ENCODE results near the gene TRAF6. TPM values are rescaled to one million over a fixed set of nuclear protein-coding genes. Genes with fewer than 3 reads are reported as not detected.
A peak's percentile ranks its signal among the peaks of the same experiment; 100 is the strongest.

TRAF6 gene
- total RNA-seq, 2 experiments from 2014 or later, result 12.4 to 12.8 TPM

DNA sequence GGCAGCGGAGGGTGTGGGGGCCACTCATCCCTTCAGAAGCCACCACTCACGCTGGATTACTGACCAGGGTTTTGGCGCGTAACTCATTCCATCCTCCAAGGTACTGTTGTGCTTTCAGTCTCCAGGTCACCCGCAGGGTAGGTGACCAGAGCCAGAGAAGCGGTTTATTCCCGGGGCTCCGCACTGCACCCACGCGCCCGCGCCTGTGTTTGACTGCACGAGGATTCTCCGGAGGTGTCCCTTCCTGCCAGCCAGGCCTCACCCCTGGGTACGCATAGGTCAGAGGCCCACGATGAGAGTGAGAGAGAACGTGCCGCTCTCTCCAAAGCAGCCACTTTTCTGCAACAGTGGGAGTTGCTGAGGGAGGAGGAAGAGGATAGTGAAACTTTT, 55.5 kb downstream of the TRAF6 start:
- no peak overlapping the region for H3K4me3 Mint-ChIP-seq
- ChIA-PET CTCF (no interaction called here), POLR2A (interaction anchor here (3.0 kb wide), 1 partner anchor 78 kb away, joined by 26 read pairs; no protein-coding TSS in a partner anchor)
- H3K27me3 Mint-ChIP-seq, result peaks cover 7% of the 10 kb centered on the region
- peaks cover 50% of the 10 kb centered on the region for H3K4me1 Mint-ChIP-seq
- no peak overlapping the region for H3K27ac Mint-ChIP-seq
- peaks cover 29% of the 10 kb centered on the region for H3K36me3 Mint-ChIP-seq (ENCODE audit: low read depth)
- no peak for DNase-seq
- H3K9me3 Mint-ChIP-seq, result no peaks in the 10 kb centered on the region

DNA sequence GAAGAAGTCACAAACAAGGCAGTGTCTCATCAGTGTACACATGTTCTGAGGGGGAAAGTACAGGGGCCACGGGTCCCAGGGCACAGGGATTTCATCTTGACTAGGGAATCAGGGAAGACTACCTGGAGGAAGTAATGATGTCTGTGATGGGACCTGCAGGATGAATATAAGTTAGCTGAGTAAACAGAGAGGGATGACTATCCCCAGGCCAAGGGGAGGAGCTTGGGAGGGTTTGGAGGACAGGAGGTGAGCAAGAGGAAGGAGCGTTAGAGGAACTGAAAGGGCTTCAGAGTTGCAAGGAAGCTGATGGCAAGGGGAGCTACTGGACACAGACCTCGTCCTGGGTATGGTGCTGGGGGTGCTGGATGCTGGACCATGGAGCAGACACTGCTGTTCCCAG, 56.4 kb downstream of the TRAF6 start:
- Mint-ChIP-seq H3K27me3 (peaks cover 6% of the 10 kb centered on the region), H3K9me3 (no peaks in the 10 kb centered on the region), H3K36me3 (ENCODE audit: low read depth) (peaks cover 35% of the 10 kb centered on the region), H3K27ac (peak overlapping the region; percentile 68), H3K4me3 (no peak overlapping the region), H3K4me1 (peaks cover 52% of the 10 kb centered on the region)
- DNase-seq, result no peak
- ChIA-PET POLR2A (interaction anchor here (1.2 to 3.0 kb wide), 4 partner anchors 33 to 77 kb away, joined by 3 to 26 read pairs (median 12); no protein-coding TSS in a partner anchor), CTCF (interaction anchor here (1.3 to 2.0 kb wide), 7 partner anchors 12 to 632 kb away, joined by 3 to 10 read pairs (median 5); partner anchors contain the start of gene TRAF6)

DNA sequence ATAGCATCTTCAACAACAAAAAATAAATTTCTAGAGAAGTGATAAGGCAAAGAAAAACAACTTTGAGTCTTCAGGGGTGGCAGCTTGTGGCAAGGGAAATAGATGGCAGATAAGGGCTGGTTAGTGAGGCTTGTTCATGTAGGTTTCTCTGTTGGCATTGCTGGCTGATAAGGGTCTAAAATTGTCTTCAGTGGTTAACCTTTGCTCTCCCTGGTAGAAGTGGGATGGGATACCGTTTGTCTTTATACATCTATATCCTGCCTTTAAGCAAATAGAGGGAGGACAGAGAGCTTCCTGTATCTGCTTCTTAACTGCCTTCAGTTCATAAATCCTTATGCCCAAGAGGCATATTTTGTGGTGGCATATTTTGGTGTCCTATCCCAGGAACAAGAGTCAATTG, 57.1 kb downstream of the TRAF6 start:
- Mint-ChIP-seq H3K4me3 (no peak overlapping the region), H3K9me3 (no peaks in the 10 kb centered on the region), H3K27ac (peak overlapping the region; percentile 68), H3K36me3 (ENCODE audit: low read depth) (peaks cover 42% of the 10 kb centered on the region), H3K27me3 (peaks cover 2% of the 10 kb centered on the region), H3K4me1 (peaks cover 52% of the 10 kb centered on the region)
- ChIA-PET POLR2A (interaction anchor here (1.2 to 3.0 kb wide), 9 partner anchors 14 to 100 kb away, joined by 3 to 26 read pairs (median 7); no protein-coding TSS in a partner anchor), CTCF (interaction anchor here (1.0 to 2.0 kb wide), 13 partner anchors 13 to 631 kb away, joined by 3 to 10 read pairs (median 5); partner anchors contain the start of gene TRAF6)
- peak; percentile 31 for DNase-seq

DNA sequence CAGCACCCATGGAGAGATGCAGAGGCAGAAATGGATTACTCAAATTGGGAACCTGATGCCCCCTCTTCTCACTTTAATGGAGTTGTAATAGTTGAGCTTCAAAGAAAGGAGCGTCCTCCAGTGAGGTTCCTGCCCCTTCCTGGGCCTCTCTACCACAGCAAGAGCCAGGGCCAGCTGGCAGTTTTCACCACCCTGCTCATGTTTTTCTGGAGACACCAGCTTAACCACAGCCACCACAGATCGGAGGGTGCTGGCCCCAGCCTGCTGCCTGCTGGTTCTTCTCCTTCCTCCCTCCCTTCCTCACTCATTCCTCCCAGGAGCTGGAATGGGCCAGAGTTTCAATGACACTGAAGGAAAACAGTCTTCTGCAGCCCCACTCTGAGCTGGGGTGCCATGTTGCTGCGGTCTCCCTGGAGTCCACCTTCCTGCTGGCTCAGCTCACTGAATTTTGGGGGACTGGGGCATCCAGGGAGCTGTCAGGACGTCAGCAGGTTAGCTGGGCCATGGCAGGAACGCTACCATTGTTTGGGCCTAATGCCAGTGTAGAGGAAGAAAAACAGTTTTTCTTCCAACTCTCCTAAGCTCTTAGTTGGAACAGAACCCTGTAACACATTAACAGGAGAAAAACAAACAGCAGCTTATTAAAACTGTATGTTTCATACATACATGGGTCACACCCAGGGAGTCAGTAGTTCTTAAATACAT, 57.7 kb downstream of the TRAF6 start:
- Mint-ChIP-seq H3K27me3 (peaks cover 2% of the 10 kb centered on the region), H3K4me1 (peaks cover 52% of the 10 kb centered on the region), H3K36me3 (ENCODE audit: low read depth) (peaks cover 47% of the 10 kb centered on the region), H3K4me3 (no peak overlapping the region), H3K9me3 (no peaks in the 10 kb centered on the region), H3K27ac (peak overlapping the region; percentile 68)
- ChIA-PET CTCF (interaction anchor here (1.0 to 2.0 kb wide), 13 partner anchors 13 to 630 kb away, joined by 3 to 10 read pairs (median 5); partner anchors contain the start of gene TRAF6), POLR2A (interaction anchor here (1.2 to 3.0 kb wide), 8 partner anchors 14 to 99 kb away, joined by 3 to 26 read pairs (median 8); no protein-coding TSS in a partner anchor)
- peak; percentile 63 for DNase-seq

DNA sequence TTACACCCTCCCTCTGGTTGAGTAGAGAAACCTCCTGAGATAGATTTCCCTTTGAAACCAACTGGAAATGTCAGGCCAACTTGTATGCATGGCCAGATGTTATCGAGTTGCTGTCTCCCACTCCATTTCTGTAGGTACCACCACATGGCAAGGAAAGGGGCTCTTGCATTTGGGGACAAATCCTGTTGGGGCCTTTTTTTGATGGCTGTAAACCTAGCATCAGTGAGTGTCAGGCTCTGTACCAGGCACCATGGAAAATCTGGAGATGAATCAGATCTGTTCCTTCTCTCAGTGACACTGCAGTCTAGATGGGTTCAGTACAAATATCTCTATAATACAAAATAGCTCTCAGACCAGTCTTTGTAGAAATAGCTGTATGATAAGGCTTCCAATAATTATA, 58.4 kb downstream of the TRAF6 start:
- POLR2A ChIA-PET, result interaction anchor here (0.6 to 3.0 kb wide), 9 partner anchors 15 to 788 kb away, joined by 3 to 26 read pairs (median 7); no protein-coding TSS in a partner anchor
- Mint-ChIP-seq H3K9me3 (no peaks in the 10 kb centered on the region), H3K4me3 (no peak overlapping the region), H3K27ac (peak overlapping the region; percentile 13), H3K27me3 (peaks cover 2% of the 10 kb centered on the region), H3K36me3 (ENCODE audit: low read depth) (peaks cover 49% of the 10 kb centered on the region), H3K4me1 (peaks cover 52% of the 10 kb centered on the region)
- CTCF ChIA-PET, result interaction anchor here (1.1 to 1.8 kb wide), 5 partner anchors 17 to 58 kb away, joined by 3 to 7 read pairs (median 4); partner anchors contain the start of gene TRAF6
- no peak for DNase-seq

DNA sequence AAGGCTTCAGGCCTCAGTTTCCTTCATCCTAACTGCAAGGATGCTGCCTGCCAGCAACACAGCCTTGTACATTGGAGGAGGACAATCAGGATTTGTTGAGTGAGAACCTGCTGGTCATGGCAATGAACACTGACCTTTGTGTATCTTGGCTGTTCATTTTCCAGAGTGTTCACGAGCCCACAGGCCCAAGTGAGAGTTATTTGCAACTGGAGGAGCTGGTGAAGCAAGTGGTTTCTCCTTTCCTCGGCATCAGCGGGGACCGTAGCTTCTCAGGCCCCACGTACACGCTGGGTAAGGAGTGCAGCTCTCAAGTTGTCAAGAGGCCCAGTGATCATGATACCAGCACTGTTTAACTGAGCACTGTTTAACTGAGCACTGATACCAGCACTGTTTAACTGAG, 59.0 kb downstream of the TRAF6 start:
- ChIA-PET POLR2A (interaction anchor here (0.6 to 1.7 kb wide), 2 partner anchors 8 to 788 kb away, joined by 3 to 5 read pairs; no protein-coding TSS in a partner anchor), CTCF (no interaction called here)
- Mint-ChIP-seq H3K27me3 (peaks cover 2% of the 10 kb centered on the region), H3K36me3 (ENCODE audit: low read depth) (peaks cover 56% of the 10 kb centered on the region), H3K27ac (no peak overlapping the region), H3K4me3 (no peak overlapping the region), H3K4me1 (peaks cover 52% of the 10 kb centered on the region), H3K9me3 (no peaks in the 10 kb centered on the region)
- DNase-seq, result no peak

DNA sequence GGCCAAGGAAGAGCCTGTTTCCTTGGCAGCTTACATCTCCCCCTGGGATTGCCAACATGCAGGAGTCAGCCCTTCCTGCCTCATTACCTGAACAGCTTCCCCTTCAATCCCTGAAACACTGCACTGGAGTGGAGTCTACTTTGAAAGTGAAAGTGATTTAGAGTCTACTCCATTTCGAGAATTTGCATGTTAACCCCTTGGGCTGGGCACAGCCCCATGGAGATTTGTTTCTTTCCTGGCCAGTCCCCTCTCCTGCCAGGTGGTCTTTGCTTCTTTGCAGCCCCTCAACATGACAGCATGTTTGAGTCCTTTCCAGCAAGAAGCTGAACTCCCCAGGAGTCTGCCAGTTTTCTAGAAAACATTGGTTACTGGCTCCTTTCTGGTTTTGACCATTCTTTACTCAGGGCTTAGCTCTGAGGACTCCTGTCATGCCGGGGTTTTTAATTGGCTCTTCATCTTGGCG, 59.9 kb downstream of the TRAF6 start:
- Mint-ChIP-seq H3K9me3 (no peaks in the 10 kb centered on the region), H3K27me3 (peaks cover 2% of the 10 kb centered on the region), H3K27ac (no peak overlapping the region), H3K36me3 (ENCODE audit: low read depth) (peaks cover 56% of the 10 kb centered on the region), H3K4me3 (no peak overlapping the region), H3K4me1 (peaks cover 50% of the 10 kb centered on the region)
- DNase-seq, result no peak
- CTCF ChIA-PET, result interaction anchor here (1.9 kb wide), 1 partner anchor 43 kb away, joined by 4 read pairs; no protein-coding TSS in a partner anchor
- POLR2A ChIA-PET, result interaction anchor here (0.8 to 1.7 kb wide), 3 partner anchors 9 to 75 kb away, joined by 3 to 5 read pairs (median 3); no protein-coding TSS in a partner anchor

DNA sequence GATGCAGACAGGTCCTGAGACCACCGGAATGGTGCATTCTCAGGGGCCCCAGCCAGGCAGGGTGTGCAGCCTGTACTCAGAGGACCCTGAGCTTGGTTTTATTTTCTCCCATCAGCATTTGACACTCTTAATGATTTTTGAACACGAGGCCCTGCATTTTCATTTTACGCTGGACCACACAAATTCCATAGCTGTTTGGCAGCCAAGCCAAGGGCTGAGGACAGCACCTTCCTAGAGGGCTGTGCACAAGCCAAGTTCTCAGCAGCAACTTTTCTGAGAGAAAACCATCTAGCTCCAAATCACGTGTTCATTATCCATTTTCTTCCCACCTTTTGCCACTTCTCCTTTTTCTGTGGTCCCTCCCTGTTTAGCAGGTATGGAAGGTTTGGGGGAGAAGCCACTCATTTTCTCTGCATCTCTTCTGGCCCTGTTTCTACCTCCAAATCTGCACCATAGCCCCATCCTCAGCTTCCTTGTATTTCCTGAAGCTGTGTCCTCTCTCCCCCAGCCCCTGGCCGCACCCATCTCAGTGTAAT, 60.4 kb downstream of the TRAF6 start:
- H3K4me3 Mint-ChIP-seq, result no peak overlapping the region
- no peak overlapping the region for H3K27ac Mint-ChIP-seq
- peaks cover 50% of the 10 kb centered on the region for H3K4me1 Mint-ChIP-seq
- H3K9me3 Mint-ChIP-seq, result no peaks in the 10 kb centered on the region
- H3K36me3 Mint-ChIP-seq (ENCODE audit: low read depth), result peaks cover 57% of the 10 kb centered on the region
- CTCF ChIA-PET, result interaction anchor here (1.9 kb wide), 1 partner anchor 43 kb away, joined by 4 read pairs; no protein-coding TSS in a partner anchor
- peaks cover 2% of the 10 kb centered on the region for H3K27me3 Mint-ChIP-seq
- no peak for DNase-seq
- POLR2A ChIA-PET, result interaction anchor here (0.6 to 1.7 kb wide), 4 partner anchors 10 to 74 kb away, joined by 3 to 5 read pairs (median 3); no protein-coding TSS in a partner anchor

DNA sequence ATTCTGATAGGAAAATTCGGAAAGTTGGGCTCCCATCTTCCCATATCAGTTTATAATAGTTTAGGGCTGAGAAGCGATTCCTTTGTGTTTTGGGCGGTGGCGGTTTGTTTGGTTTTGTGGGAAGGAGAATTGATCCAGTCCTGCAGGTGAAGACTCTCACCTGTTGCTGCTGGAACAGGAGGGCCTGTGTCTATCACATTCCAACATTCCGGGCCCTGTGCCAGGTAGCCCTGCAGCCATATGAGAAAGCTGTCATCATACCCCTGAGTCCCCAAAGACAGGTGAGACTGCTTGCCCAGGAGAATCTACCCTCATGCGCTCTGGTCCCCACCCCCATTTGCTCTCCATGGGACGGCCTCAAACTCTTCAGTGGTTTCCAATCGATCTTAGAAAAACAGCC, 62.1 kb downstream of the TRAF6 start:
- H3K27ac Mint-ChIP-seq, result no peak overlapping the region
- CTCF ChIA-PET, result no interaction called here
- peaks cover 65% of the 10 kb centered on the region for H3K36me3 Mint-ChIP-seq (ENCODE audit: low read depth)
- H3K9me3 Mint-ChIP-seq, result no peaks in the 10 kb centered on the region
- no peak overlapping the region for H3K4me3 Mint-ChIP-seq
- H3K27me3 Mint-ChIP-seq, result peaks cover 2% of the 10 kb centered on the region
- no peak for DNase-seq
- H3K4me1 Mint-ChIP-seq, result peaks cover 36% of the 10 kb centered on the region
- POLR2A ChIA-PET, result no interaction called here

DNA sequence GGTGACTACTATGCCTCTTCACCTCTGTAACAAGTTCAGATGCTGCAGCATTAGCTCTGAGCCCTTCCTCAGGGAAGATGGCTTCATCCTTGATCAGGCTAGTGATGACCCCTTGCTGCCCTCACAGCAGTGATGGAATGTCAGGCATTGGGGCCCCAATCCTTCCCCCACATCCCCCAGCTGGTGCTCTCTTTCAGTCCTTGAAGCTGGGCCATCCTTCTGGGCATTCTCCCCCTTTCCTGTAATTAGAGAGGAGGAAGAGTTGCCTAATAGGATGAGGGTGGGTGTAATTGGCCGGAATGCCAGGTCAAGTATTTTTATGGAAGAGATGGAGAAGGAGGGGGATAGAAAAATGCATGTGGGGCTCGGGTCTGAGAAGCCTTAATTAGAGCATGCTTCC, 62.6 kb downstream of the TRAF6 start:
- Mint-ChIP-seq H3K4me3 (no peak overlapping the region), H3K27ac (no peak overlapping the region), H3K4me1 (peaks cover 32% of the 10 kb centered on the region), H3K36me3 (ENCODE audit: low read depth) (peaks cover 69% of the 10 kb centered on the region), H3K27me3 (peaks cover 2% of the 10 kb centered on the region), H3K9me3 (no peaks in the 10 kb centered on the region)
- DNase-seq, result no peak
- ChIA-PET POLR2A (no interaction called here), CTCF (no interaction called here)

DNA sequence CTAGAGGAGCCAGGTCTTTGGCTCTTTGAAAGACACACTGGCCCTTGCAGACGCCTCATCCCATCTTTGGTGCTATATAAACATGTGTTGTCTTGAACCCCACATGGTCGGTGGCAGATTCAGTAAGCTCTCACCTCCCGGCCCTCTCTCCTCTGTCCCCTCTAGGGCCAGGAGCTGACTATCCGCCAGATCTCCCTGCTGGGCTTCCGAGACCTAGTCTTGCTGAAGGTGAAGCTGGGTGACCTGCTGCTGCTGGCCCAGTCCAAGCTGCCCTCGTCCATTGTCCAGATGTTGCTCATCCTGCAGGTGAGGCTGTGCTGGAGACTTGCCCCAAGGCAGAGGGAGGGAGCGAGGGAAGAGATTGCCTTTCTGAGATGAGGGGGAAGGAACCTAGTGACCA, 63.9 kb downstream of the TRAF6 start:
- H3K9me3 Mint-ChIP-seq, result no peaks in the 10 kb centered on the region
- peaks cover 71% of the 10 kb centered on the region for H3K36me3 Mint-ChIP-seq (ENCODE audit: low read depth)
- DNase-seq, result no peak
- peaks cover 2% of the 10 kb centered on the region for H3K27me3 Mint-ChIP-seq
- no peak overlapping the region for H3K27ac Mint-ChIP-seq
- no peak overlapping the region for H3K4me3 Mint-ChIP-seq
- ChIA-PET CTCF (interaction anchor here (1.2 kb wide), 1 partner anchor 19 kb away, joined by 4 read pairs; no protein-coding TSS in a partner anchor), POLR2A (interaction anchor here (1.4 kb wide), 1 partner anchor 9 kb away, joined by 3 read pairs; no protein-coding TSS in a partner anchor)
- H3K4me1 Mint-ChIP-seq, result peaks cover 25% of the 10 kb centered on the region

DNA sequence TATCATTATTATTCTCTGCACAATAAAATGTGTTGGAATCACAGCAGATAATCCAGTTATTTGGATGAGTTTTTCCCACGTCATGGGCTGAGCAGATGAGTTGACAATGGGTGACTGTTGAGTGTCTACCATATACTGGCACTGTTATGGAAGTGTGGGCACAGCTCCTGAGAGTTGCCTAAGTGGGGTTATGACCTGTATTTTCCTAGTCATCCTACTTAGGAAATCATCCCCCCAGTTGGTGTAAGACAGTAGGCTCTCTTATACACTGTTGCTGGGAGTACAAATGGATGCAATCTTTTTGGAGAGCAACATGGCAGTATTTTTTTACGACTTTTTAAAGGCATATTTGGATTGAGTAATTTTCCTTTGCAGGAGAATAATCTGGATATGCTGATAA, 66.4 kb downstream of the TRAF6 start:
- DNase-seq, result no peak
- no peak overlapping the region for H3K27ac Mint-ChIP-seq
- ChIA-PET CTCF (interaction anchor here (0.5 kb wide), 1 partner anchor 23 kb away, joined by 3 read pairs; no protein-coding TSS in a partner anchor), POLR2A (no interaction called here)
- peaks cover 10% of the 10 kb centered on the region for H3K4me1 Mint-ChIP-seq
- no peaks in the 10 kb centered on the region for H3K27me3 Mint-ChIP-seq
- H3K36me3 Mint-ChIP-seq (ENCODE audit: low read depth), result peaks cover 65% of the 10 kb centered on the region
- H3K4me3 Mint-ChIP-seq, result no peak overlapping the region
- no peaks in the 10 kb centered on the region for H3K9me3 Mint-ChIP-seq

Measured in activated CD4-positive, alpha-beta memory T cell treated with anti-CD3 and anti-CD28 coated beads, Interleukin-2, amount 10 ng/mL, durations not matched to agents 7 days and 5 days (primary cell).